ENCODE results near the gene AMBP. TPM values are rescaled to one million over a fixed set of nuclear protein-coding genes. Genes with fewer than 3 reads are reported as not detected.

AMBP gene
- total and polyA plus RNA-seq, 2 donors (not counting 1 experiment from before 2014, with no cell fraction given): not detected

- peak overlapping the region; percentile 64 for H3K4me3 Mint-ChIP-seq
- Histone ChIP-seq H3K4me3 (ENCODE audit: control extremely low read depth in 1 of 5, extremely low read depth in 1 of 5, insufficient read depth in 1 of 5, low read depth in 2 of 5, low read length in 4 of 5) (no peak overlapping the region), H3K4me1 (ENCODE audit: control insufficient read depth in 2 of 2, insufficient read depth in 2 of 2, low read length in 2 of 2) (peaks cover 5 to 6% of the 10 kb centered on the region in 2 donors), H2AFZ (ENCODE audit: insufficient read depth, low read depth, low read length, poor library complexity, severe bottlenecking) (no peak overlapping the region), H3K4me2 (replicated peaks; ENCODE audit: low read depth, low read length, poor library complexity, severe bottlenecking) (peak overlapping the region; percentile 74), H3K9me3 (ENCODE audit: control extremely low read depth in 1 of 3, control insufficient read depth in 2 of 3, insufficient read depth in 1 of 3, low read length in 2 of 3) (peaks cover 0 to 13% (median 0%) of the 10 kb centered on the region in 3 donors), H3K27me3 (replicated peaks in 1 of 4; ENCODE audit: control extremely low read depth in 1 of 4, control insufficient read depth in 3 of 4, insufficient read depth in 4 of 4, low read length in 3 of 4) (peaks cover 0 to 25% (median 5%) of the 10 kb centered on the region in 4 experiments), H3K27ac (ENCODE audit: low read length in 2 of 2) (no peak overlapping the region), H3K9ac (ENCODE audit: low read length) (no peak overlapping the region), H4K20me1 (ENCODE audit: control insufficient read depth, insufficient read depth, low read length, poor library complexity, severe bottlenecking) (no peaks in the 10 kb centered on the region), H3K36me3 (replicated peaks in 1 of 2; ENCODE audit: control extremely low read depth in 1 of 2, control insufficient read depth in 1 of 2, extremely low read depth in 1 of 2, insufficient read depth in 2 of 2, low read length in 1 of 2) (no peaks in the 10 kb centered on the region), H3K79me2 (ENCODE audit: control insufficient read depth, insufficient read depth, low read length) (no peaks in the 10 kb centered on the region)
- 66% methylated on average over 6 of the region's 14 CpGs for WGBS (ENCODE audit: insufficient coverage)
- intact Hi-C loops (cut with micrococcal nuclease): no loop called here
- H3K9me3 Mint-ChIP-seq (ENCODE audit: insufficient read depth): peaks cover 2% of the 10 kb centered on the region
- CTCF ChIA-PET: no interaction called here
- no peak for DNase-seq
- H3K27ac Mint-ChIP-seq: no peak overlapping the region
- no peak for ATAC-seq (ENCODE audit: low read depth)
- POLR2A ChIA-PET: no interaction called here
- H3K4me1 Mint-ChIP-seq: peaks cover 8% of the 10 kb centered on the region
- TF ChIP-seq, protein P1, sequence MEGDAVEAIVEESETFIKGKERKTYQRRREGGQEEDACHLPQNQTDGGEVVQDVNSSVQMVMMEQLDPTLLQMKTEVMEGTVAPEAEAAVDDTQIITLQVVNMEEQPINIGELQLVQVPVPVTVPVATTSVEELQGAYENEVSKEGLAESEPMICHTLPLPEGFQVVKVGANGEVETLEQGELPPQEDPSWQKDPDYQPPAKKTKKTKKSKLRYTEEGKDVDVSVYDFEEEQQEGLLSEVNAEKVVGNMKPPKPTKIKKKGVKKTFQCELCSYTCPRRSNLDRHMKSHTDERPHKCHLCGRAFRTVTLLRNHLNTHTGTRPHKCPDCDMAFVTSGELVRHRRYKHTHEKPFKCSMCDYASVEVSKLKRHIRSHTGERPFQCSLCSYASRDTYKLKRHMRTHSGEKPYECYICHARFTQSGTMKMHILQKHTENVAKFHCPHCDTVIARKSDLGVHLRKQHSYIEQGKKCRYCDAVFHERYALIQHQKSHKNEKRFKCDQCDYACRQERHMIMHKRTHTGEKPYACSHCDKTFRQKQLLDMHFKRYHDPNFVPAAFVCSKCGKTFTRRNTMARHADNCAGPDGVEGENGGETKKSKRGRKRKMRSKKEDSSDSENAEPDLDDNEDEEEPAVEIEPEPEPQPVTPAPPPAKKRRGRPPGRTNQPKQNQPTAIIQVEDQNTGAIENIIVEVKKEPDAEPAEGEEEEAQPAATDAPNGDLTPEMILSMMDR (IDR thresholded peaks at IDR 0.05): no peak
- TF ChIP-seq EZH2 (IDR thresholded peaks at IDR 0.05; ENCODE audit: borderline replicate concordance, insufficient read depth, low read depth, low read length, poor library complexity, severe bottlenecking): no peak
- H3K27me3 Mint-ChIP-seq: peaks cover 41% of the 10 kb centered on the region
These were observed 18.9 kb upstream of the AMBP start for GRCh38 chr9:114096866-114097612.

DNA sequence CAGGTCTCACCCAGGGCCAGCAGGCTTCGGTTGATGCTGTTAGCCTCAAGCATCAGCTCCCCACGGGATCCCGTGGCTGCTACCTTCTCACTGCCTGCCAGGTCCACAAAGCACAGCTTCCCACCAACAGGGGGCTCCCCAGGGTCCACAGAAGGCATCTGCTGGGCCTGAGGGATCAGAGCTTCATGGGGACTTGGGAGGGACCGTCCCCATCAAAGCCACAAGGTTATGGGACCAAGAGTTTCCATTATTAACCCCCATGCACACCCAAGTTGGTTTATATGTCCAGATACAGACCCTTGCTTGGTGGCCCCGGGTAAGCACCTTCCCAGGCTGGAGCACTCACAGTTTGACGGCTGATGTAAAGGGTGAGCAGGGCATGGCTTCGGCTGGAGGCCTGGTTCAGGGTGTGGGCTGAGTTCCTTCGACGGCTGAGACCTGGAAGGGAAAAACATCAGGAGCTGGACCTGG is 18.0 kb upstream of the AMBP start:
- Histone ChIP-seq H3K79me2 (ENCODE audit: control insufficient read depth, insufficient read depth, low read length) (no peaks in the 10 kb centered on the region), H4K20me1 (ENCODE audit: control insufficient read depth, insufficient read depth, low read length, poor library complexity, severe bottlenecking) (no peaks in the 10 kb centered on the region), H3K9ac (ENCODE audit: low read length) (no peak overlapping the region), H3K27ac (ENCODE audit: low read length in 2 of 2) (no peak overlapping the region), H3K27me3 (replicated peaks in 1 of 4; ENCODE audit: control extremely low read depth in 1 of 4, control insufficient read depth in 3 of 4, insufficient read depth in 4 of 4, low read length in 3 of 4) (peaks cover 0 to 25% (median 5%) of the 10 kb centered on the region in 4 experiments), H3K4me2 (replicated peaks; ENCODE audit: low read depth, low read length, poor library complexity, severe bottlenecking) (no peak overlapping the region), H3K9me3 (ENCODE audit: control extremely low read depth in 1 of 3, control insufficient read depth in 2 of 3, insufficient read depth in 1 of 3, low read length in 2 of 3) (peaks cover 0 to 8% (median 0%) of the 10 kb centered on the region in 3 donors), H3K4me1 (ENCODE audit: control insufficient read depth in 2 of 2, insufficient read depth in 2 of 2, low read length in 2 of 2) (peaks cover 5 to 6% of the 10 kb centered on the region in 2 donors), H3K36me3 (replicated peaks in 1 of 2; ENCODE audit: control extremely low read depth in 1 of 2, control insufficient read depth in 1 of 2, extremely low read depth in 1 of 2, insufficient read depth in 2 of 2, low read length in 1 of 2) (no peaks in the 10 kb centered on the region), H2AFZ (ENCODE audit: insufficient read depth, low read depth, low read length, poor library complexity, severe bottlenecking) (no peak overlapping the region), H3K4me3 (ENCODE audit: control extremely low read depth in 1 of 5, extremely low read depth in 1 of 5, insufficient read depth in 1 of 5, low read depth in 2 of 5, low read length in 4 of 5) (no peak overlapping the region)
- no peaks in the 10 kb centered on the region for H3K9me3 Mint-ChIP-seq (ENCODE audit: insufficient read depth)
- TF ChIP-seq, protein P1 (IDR thresholded peaks at IDR 0.05): no peak
- no peak for TF ChIP-seq EZH2 (IDR thresholded peaks at IDR 0.05; ENCODE audit: borderline replicate concordance, insufficient read depth, low read depth, low read length, poor library complexity, severe bottlenecking)
- H3K27ac Mint-ChIP-seq: no peak overlapping the region
- peaks cover 37% of the 10 kb centered on the region for H3K27me3 Mint-ChIP-seq
- ChIA-PET POLR2A (no interaction called here), CTCF (interaction anchor here (1.4 kb wide), 1 partner anchor 13 kb away, joined by 5 read pairs; no protein-coding TSS in a partner anchor)
- 84% methylated on average over 8 of the region's 9 CpGs for WGBS (ENCODE audit: insufficient coverage)
- H3K4me3 Mint-ChIP-seq: peak overlapping the region; percentile 2
- ATAC-seq (ENCODE audit: low read depth): no peak
- peaks cover 8% of the 10 kb centered on the region for H3K4me1 Mint-ChIP-seq
- intact Hi-C loops (cut with micrococcal nuclease): no loop called here
- DNase-seq: no peak
